Natural killer cell (primary cell): ENCODE measurements around the gene ACTRT2. TPM values are rescaled to one million over a fixed set of nuclear protein-coding genes. Genes with fewer than 3 reads are reported as not detected.

ENCODE experiments used
- ATAC-seq, 3 donors: fragments of 150-1000 bp in 2 of 3; fragments of 200-7000 bp in 1 of 3; cut with Tn5 transposase; 1 replicate in 1 of 3; 2 replicates in 2 of 3; pipeline ENCODE4 v1.10.0; 2021; ENCODE audit warnings: mild to moderate bottlenecking in 2 of 3, moderate library complexity in 2 of 3
- DNase-seq, 2 donors: peaks; one replicate each; pipeline versions ENCODE4 v3.0.0 to v3.0.0-alpha.2; 2013 to 2021; ENCODE audit warnings: mixed read lengths in 1 of 2
- H3K27ac ChIP-seq: one replicate; pipeline ENCODE4 v1.5.1; 2013; ENCODE audit warnings: mild to moderate bottlenecking, low read length
- H3K27me3 ChIP-seq: one replicate; pipeline ENCODE4 v1.6.1; 2013; ENCODE audit warnings: low read length; ENCODE audit not compliant: control insufficient read depth, insufficient read depth
- H3K36me3 ChIP-seq: one replicate; pipeline ENCODE4 v1.6.1; 2013; ENCODE audit warnings: low read length; ENCODE audit not compliant: control insufficient read depth, insufficient read depth
- H3K4me1 ChIP-seq: one replicate; pipeline ENCODE4 v1.6.1; 2013; ENCODE audit warnings: low read length; ENCODE audit not compliant: control insufficient read depth, insufficient read depth
- H3K4me3 ChIP-seq: one replicate; pipeline ENCODE4 v1.5.1; 2013; ENCODE audit warnings: low read length
- H3K9me3 ChIP-seq: one replicate; pipeline ENCODE4 v1.6.1; 2013; ENCODE audit warnings: low read length; ENCODE audit not compliant: control insufficient read depth, insufficient read depth
- H3K27ac Mint-ChIP-seq, 2 donors: one replicate each; pipeline ENCODE4 v1.8.0; 2022; ENCODE audit warnings: mild to moderate bottlenecking in 2 of 2, mixed read lengths in 2 of 2, moderate library complexity in 1 of 2
- H3K27me3 Mint-ChIP-seq, 2 donors: one replicate each; pipeline ENCODE4 v1.8.0; 2022; ENCODE audit warnings: low read depth in 2 of 2, mixed read lengths in 2 of 2
- H3K36me3 Mint-ChIP-seq: one replicate; pipeline ENCODE4 v1.8.0; 2022; ENCODE audit warnings: mixed read lengths
- H3K4me1 Mint-ChIP-seq, 2 donors: one replicate each; pipeline ENCODE4 v1.8.0; 2022; ENCODE audit warnings: mixed read lengths in 2 of 2
- H3K4me3 Mint-ChIP-seq: one replicate; pipeline ENCODE4 v1.8.0; 2022; ENCODE audit warnings: mild to moderate bottlenecking, moderate library complexity, mixed read lengths
- H3K9me3 Mint-ChIP-seq, 2 donors: one replicate each; pipeline ENCODE4 v1.8.0; 2022; ENCODE audit warnings: mixed read lengths in 2 of 2
- WGBS: methylation state at CpG from one replicate; pipeline ENCODE4 v1.1.7; 2013; ENCODE audit warnings: missing lambda C conversion rate; ENCODE audit not compliant: insufficient coverage; 5-methylcytosine and 5-hydroxymethylcytosine counted together
- intact Hi-C: fragments of 100-400 bp; cut with micrococcal nuclease; formaldehyde crosslinking; loops from one replicate; pipeline ENCODE4 v1.14.2; 2022
- total RNA-seq, 4 donors: library from RNA; stranded (reverse); fragments of 120-200 nt in 1 of 4; gene quantifications; one replicate each; pipeline versions ENCODE4 v1.2.3 to v1.2.4, GENCODE V29; 2013 to 2022
- TF ChIP-seq, protein P1 (sequence below): fragments of 200-600 bp; IDR thresholded peaks from one replicate; pipeline ENCODE4 v1.8.0; 2022; ENCODE audit warnings: antibody characterized with exemption

ACTRT2 gene
- total RNA-seq, 3 donors from 2014 or later (not counting 1 experiment from before 2014, with no cell fraction given), result not detected

DNA sequence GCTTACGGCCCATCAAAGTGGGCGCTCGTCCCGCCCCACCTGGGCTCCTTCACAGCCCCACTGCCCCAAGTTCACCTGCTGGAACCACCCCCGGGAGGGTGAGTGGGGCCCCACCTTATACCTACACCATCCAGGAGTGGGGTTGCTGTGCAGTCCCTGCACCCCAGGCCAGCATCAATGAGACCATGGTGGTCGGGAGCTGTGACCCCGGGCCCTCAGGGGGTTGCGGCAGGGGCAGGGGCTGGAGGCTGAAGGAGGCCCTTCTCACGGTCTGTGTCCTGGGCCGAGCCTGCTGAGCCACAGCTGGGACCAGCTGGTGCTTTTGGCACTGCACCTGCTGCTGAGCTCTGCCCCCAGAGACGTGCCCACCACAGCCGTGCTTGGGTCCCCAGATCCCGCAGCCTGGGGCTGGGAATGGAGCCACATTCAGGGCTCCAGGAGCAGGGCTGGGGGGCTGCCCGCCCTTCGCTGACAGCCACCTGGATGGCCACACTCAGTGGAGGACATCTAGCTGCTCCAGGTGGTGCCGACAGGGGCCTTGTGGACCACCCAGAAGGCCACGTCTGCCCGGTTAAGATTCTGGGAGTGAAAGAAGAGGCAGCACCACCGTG lies 17.4 kb downstream of the ACTRT2 start:
- TF ChIP-seq, protein P1, sequence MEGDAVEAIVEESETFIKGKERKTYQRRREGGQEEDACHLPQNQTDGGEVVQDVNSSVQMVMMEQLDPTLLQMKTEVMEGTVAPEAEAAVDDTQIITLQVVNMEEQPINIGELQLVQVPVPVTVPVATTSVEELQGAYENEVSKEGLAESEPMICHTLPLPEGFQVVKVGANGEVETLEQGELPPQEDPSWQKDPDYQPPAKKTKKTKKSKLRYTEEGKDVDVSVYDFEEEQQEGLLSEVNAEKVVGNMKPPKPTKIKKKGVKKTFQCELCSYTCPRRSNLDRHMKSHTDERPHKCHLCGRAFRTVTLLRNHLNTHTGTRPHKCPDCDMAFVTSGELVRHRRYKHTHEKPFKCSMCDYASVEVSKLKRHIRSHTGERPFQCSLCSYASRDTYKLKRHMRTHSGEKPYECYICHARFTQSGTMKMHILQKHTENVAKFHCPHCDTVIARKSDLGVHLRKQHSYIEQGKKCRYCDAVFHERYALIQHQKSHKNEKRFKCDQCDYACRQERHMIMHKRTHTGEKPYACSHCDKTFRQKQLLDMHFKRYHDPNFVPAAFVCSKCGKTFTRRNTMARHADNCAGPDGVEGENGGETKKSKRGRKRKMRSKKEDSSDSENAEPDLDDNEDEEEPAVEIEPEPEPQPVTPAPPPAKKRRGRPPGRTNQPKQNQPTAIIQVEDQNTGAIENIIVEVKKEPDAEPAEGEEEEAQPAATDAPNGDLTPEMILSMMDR, result no peak
- Histone ChIP-seq H3K4me1 (no peaks in the 10 kb centered on the region), H3K27ac (no peak overlapping the region), H3K27me3 (no peaks in the 10 kb centered on the region), H3K36me3 (no peaks in the 10 kb centered on the region), H3K9me3 (no peaks in the 10 kb centered on the region), H3K4me3 (no peak overlapping the region)
- DNase-seq, result no peak
- Mint-ChIP-seq H3K4me1 (no peaks in the 10 kb centered on the region), H3K9me3 (no peaks in the 10 kb centered on the region), H3K36me3 (no peaks in the 10 kb centered on the region), H3K4me3 (no peak overlapping the region), H3K27ac (no peak overlapping the region), H3K27me3 (no peaks in the 10 kb centered on the region)
- intact Hi-C loops, result no loop called here
- ATAC-seq, result no peak
- WGBS, result 83% methylated on average over 19 of the region's 19 CpGs

DNA sequence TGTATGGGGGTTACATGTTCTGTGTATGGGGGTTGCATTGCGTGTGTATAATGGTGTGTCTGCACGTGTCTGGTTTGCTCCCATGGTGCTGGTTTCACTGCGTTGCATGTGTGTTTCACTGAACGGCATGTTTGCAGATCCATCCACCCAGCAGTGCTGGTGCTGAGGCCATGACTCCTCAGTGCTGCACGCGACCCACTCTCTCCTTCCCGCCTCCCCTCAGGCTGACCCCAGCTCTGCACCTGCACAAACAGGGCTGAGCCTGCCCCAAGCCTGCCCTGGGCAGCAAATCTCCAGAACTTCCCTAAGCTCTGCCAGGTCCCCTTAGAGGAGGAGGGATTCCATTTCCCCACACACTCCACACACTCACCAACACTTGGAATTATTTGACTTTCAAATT lies 18.7 kb downstream of the ACTRT2 start:
- intact Hi-C loops, result no loop called here
- H3K4me1 ChIP-seq, result no peaks in the 10 kb centered on the region
- no peak overlapping the region for H3K27ac Mint-ChIP-seq
- ATAC-seq (peak in 1 of 3 donors; percentile 12), DNase-seq (no peak)
- H3K9me3 ChIP-seq, result no peaks in the 10 kb centered on the region
- no peaks in the 10 kb centered on the region for H3K27me3 Mint-ChIP-seq
- 92% methylated on average over 7 of the region's 7 CpGs for WGBS
- H3K27ac ChIP-seq, result no peak overlapping the region
- no peaks in the 10 kb centered on the region for H3K9me3 Mint-ChIP-seq
- H3K4me1 Mint-ChIP-seq, result no peaks in the 10 kb centered on the region
- H3K4me3 Mint-ChIP-seq, result no peak overlapping the region
- no peak overlapping the region for H3K4me3 ChIP-seq
- H3K36me3 Mint-ChIP-seq, result no peaks in the 10 kb centered on the region
- TF ChIP-seq, protein P1, result no peak
- no peaks in the 10 kb centered on the region for H3K36me3 ChIP-seq
- H3K27me3 ChIP-seq, result no peaks in the 10 kb centered on the region

DNA sequence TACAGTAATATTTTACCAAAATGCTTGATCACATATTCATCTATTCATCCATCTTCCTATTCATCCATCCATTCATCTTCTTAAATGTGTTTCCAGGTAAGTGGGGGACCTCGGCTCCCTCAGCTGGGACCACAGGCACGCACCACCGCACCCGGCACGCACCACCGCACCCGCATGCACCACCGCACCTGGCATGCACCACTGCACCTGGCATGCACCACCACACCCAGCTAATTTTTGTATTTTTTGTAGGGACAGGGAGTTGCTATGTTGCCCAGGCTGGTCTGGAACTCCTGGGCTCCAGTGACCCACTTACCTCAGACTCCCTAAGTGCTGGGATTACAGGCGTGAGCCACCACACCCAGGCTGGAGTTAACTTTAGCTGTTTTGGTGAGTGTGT lies 21.2 kb downstream of the ACTRT2 start:
- Mint-ChIP-seq H3K4me3 (no peak overlapping the region), H3K9me3 (no peaks in the 10 kb centered on the region), H3K4me1 (no peaks in the 10 kb centered on the region), H3K27ac (no peak overlapping the region), H3K27me3 (peaks cover 0 to 4% of the 10 kb centered on the region in 2 donors), H3K36me3 (no peaks in the 10 kb centered on the region)
- Histone ChIP-seq H3K4me3 (no peak overlapping the region), H3K4me1 (no peaks in the 10 kb centered on the region), H3K9me3 (no peaks in the 10 kb centered on the region), H3K27me3 (no peaks in the 10 kb centered on the region), H3K36me3 (no peaks in the 10 kb centered on the region), H3K27ac (no peak overlapping the region)
- ATAC-seq (no peak), DNase-seq (no peak)
- intact Hi-C loops, result no loop called here
- 85% methylated on average over 9 of the region's 9 CpGs for WGBS
- TF ChIP-seq, protein P1, result no peak

DNA sequence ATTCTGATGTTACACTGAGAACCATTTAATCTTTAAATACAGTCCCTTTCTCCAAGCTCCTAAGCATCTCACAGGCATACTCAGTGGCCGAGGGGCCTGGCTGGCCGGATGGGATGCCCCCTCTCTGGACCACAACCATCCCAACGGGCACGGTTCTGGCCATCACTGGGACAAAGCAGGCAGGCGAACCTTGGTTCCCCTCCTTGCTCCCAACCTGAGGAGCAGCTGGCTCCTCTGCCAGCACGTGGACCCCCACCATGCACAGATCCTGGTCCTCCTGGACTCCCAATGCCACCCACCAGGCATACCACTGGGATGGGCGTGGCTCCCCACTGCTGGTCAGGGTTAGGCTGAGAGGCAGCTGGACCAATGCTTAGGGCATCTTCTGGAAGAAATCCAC lies 27.9 kb downstream of the ACTRT2 start:
- no peak for DNase-seq
- Histone ChIP-seq H3K36me3 (no peaks in the 10 kb centered on the region), H3K9me3 (no peaks in the 10 kb centered on the region), H3K27ac (no peak overlapping the region), H3K27me3 (no peaks in the 10 kb centered on the region), H3K4me3 (no peak overlapping the region), H3K4me1 (no peaks in the 10 kb centered on the region)
- no peaks in the 10 kb centered on the region for H3K36me3 Mint-ChIP-seq
- H3K4me1 Mint-ChIP-seq, result no peaks in the 10 kb centered on the region
- H3K27me3 Mint-ChIP-seq, result peaks cover 9% of the 10 kb centered on the region in 2 donors
- TF ChIP-seq, protein P1, result no peak
- 79% methylated on average over 7 of the region's 7 CpGs for WGBS
- H3K4me3 Mint-ChIP-seq, result no peak overlapping the region
- H3K9me3 Mint-ChIP-seq, result peaks cover 2 to 4% of the 10 kb centered on the region in 2 donors
- ATAC-seq, result no peak
- H3K27ac Mint-ChIP-seq, result no peak overlapping the region
- intact Hi-C loops, result no loop called here
